Endothelial cell of umbilical vein (primary cell): ENCODE measurements around the gene ROPN1L. TPM values are rescaled to one million over a fixed set of nuclear protein-coding genes. Genes with fewer than 3 reads are reported as not detected.

Experiments used
- BruUV-seq: library from RNA; stranded (reverse); fragments of 400-500 nt; replicated peaks from 2 replicates; lab custom pipeline; 2021; lab: Mats Ljungman, UMichigan
- CTCF ChIA-PET: fragments of 300-600, 350-600 bp; sonication (Branson Sonifier 250); formaldehyde crosslinking; loops from one replicate; lab custom pipeline; 2021; ENCODE audit warnings: antibody characterized with exemption, inconsistent platforms; lab: Charles Lee
- POLR2A ChIA-PET: fragments of 300-600, 350-600 bp; sonication (Branson Sonifier 250); formaldehyde crosslinking; loops from one replicate; lab custom pipeline; 2021; ENCODE audit warnings: antibody characterized with exemption, inconsistent platforms; lab: Charles Lee
- DNase-seq: peaks from one replicate; pipeline ENCODE4 v3.0.0-alpha.2; 2011; ENCODE audit warnings: low read depth, low spot score
- FAIRE-seq: peaks from 2 replicates; lab custom pipeline; 2011; peaks lifted over from hg19 to GRCh38; lab: Jason Lieb, UNC
- H2AFZ ChIP-seq: 2 replicates; pipeline ENCODE4 v1.6.0; 2012; ENCODE audit warnings: low read depth, low read length, control low read depth, inconsistent platforms
- H3K27ac ChIP-seq: 2 replicates; pipeline ENCODE4 v1.5.1; 2011; ENCODE audit warnings: low read depth, mild to moderate bottlenecking, control low read depth, low read length, moderate library complexity; ENCODE audit not compliant: insufficient read depth
- H3K27me3 ChIP-seq, 2 experiments: 2 replicates each; pipeline versions ENCODE4 v1.6.0 to v1.6.1; 2011; ENCODE audit warnings: low read length in 2 of 2, mixed read lengths in 1 of 2; ENCODE audit not compliant: control insufficient read depth in 2 of 2, insufficient read depth in 2 of 2
- H3K36me3 ChIP-seq, 2 experiments: 2 replicates in 1 of 2; 3 replicates in 1 of 2; pipeline ENCODE4 v1.5.1; 2011; ENCODE audit warnings: low read length in 2 of 2, mild to moderate bottlenecking in 1 of 2, moderate library complexity in 1 of 2; ENCODE audit not compliant: control insufficient read depth in 2 of 2, insufficient read depth in 2 of 2; ENCODE audit errors: extremely low read depth in 1 of 2
- H3K4me1 ChIP-seq: 3 replicates; pipeline ENCODE4 v1.5.1; 2011; ENCODE audit warnings: mild to moderate bottlenecking, low read length; ENCODE audit not compliant: control insufficient read depth, insufficient read depth; ENCODE audit errors: extremely low read depth
- H3K4me2 ChIP-seq: 2 replicates; pipeline ENCODE4 v1.6.1; 2011; ENCODE audit warnings: low read length, control low read depth, mixed read lengths; ENCODE audit not compliant: insufficient read depth
- H3K4me3 ChIP-seq, 3 experiments: fragments of 200-600 bp in 1 of 3; sonication (generic), shearing (Covaris generic) in 1 of 3; replicated peaks in 1 of 3; 2 replicates each; pipeline ENCODE4 v1.5.1; 2011 to 2016; ENCODE audit warnings: control low read depth in 3 of 3, low read length in 3 of 3, mild to moderate bottlenecking in 2 of 3, inconsistent platforms in 1 of 3, low read depth in 1 of 3, moderate library complexity in 1 of 3; ENCODE audit not compliant: insufficient read depth in 1 of 3
- H3K79me2 ChIP-seq: 2 replicates; pipeline ENCODE4 v1.6.0; 2012; ENCODE audit warnings: low read length, inconsistent platforms; ENCODE audit not compliant: control insufficient read depth, insufficient read depth
- H3K9ac ChIP-seq: replicated peaks from 2 replicates; pipeline ENCODE3; 2011; ENCODE audit warnings: low read length, control low read depth; ENCODE audit not compliant: insufficient read depth; ENCODE audit errors: extremely low read depth
- H3K9me1 ChIP-seq: replicated peaks from 3 replicates; pipeline ENCODE4 v1.6.0; 2011; ENCODE audit warnings: mild to moderate bottlenecking, low read length; ENCODE audit not compliant: control insufficient read depth, insufficient read depth; ENCODE audit errors: extremely low read depth
- H3K9me3 ChIP-seq: replicated peaks from 2 replicates; pipeline ENCODE4 v1.5.1; 2012; ENCODE audit warnings: low read length, inconsistent platforms; ENCODE audit not compliant: control insufficient read depth, insufficient read depth
- H4K20me1 ChIP-seq: replicated peaks from 2 replicates; pipeline ENCODE3; 2011; ENCODE audit warnings: mild to moderate bottlenecking, low read length; ENCODE audit not compliant: control insufficient read depth, insufficient read depth; ENCODE audit errors: extremely low read depth
- EZH2 ChIP-seq: IDR thresholded peaks from 2 replicates; pipeline ENCODE4 v1.6.1; 2012; ENCODE audit warnings: borderline replicate concordance, low read depth, mild to moderate bottlenecking, moderate library complexity, low read length, inconsistent platforms; ENCODE audit not compliant: severe bottlenecking
- FOS ChIP-seq: IDR thresholded peaks from 2 replicates; pipeline ENCODE4 v1.6.1; 2011; ENCODE audit warnings: mild to moderate bottlenecking, low read length, moderate library complexity, borderline replicate concordance; ENCODE audit not compliant: insufficient read depth
- GATA2 ChIP-seq: IDR thresholded peaks from 2 replicates; pipeline ENCODE4 v1.7.0; 2011; ENCODE audit warnings: low read depth, mild to moderate bottlenecking, moderate library complexity, mixed read lengths, low read length; ENCODE audit not compliant: insufficient read length, insufficient read depth
- JUN ChIP-seq: IDR thresholded peaks from 2 replicates; pipeline ENCODE4 v1.6.1; 2011; ENCODE audit warnings: borderline replicate concordance, low read depth; ENCODE audit not compliant: insufficient read length, insufficient read depth
- MYC ChIP-seq: IDR thresholded peaks from one replicate; pipeline ENCODE4 v1.6.1; 2011; ENCODE audit warnings: mild to moderate bottlenecking, low read depth, low read length
- POLR2A ChIP-seq: IDR thresholded peaks from 2 replicates; pipeline ENCODE4 v1.6.1; 2012; ENCODE audit warnings: low read depth, mild to moderate bottlenecking, control low read depth, low read length
- POLR2AphosphoS5 ChIP-seq: IDR thresholded peaks from 2 replicates; pipeline ENCODE4 v1.6.1; 2012; ENCODE audit warnings: low read depth, mild to moderate bottlenecking, control low read depth, low read length, moderate library complexity; ENCODE audit not compliant: insufficient read depth
- dilution Hi-C: fragments of 300-500 bp; cut with MboI; formaldehyde crosslinking; loops from one replicate; pipeline ENCODE4 v1.15.0; 2019; ENCODE audit warnings: low sequenced_read_pairs; ENCODE audit not compliant: extremely low pct_ligation_motif_present
- intact Hi-C: fragments of 100-400 bp; cut with micrococcal nuclease; formaldehyde crosslinking; loops from one replicate; pipeline ENCODE4 v1.10.0; 2022
- polyA plus RNA-seq, 4 experiments: library from polyadenylated mRNA; depleted of rRNA in 3 of 4; stranded (reverse) in 3 of 4; unstranded in 1 of 4; fragments of >200 nt; gene quantifications; 2 replicates each; pipeline versions ENCODE4 v1.2.1 to v1.2.3, GENCODE V29; 2011 to 2012; ENCODE audit warnings: missing spikeins in 1 of 4
- total RNA-seq: library from RNA; stranded (reverse); gene quantifications from 2 replicates; pipeline ENCODE4 v1.2.3, GENCODE V29; 2021
- TF ChIP-seq, protein P1 (sequence below), 2 donors: IDR thresholded peaks; 1 replicate in 1 of 2; 2 replicates in 1 of 2; pipeline ENCODE4 v1.5.1; 2011; ENCODE audit warnings: low read length in 2 of 2, mild to moderate bottlenecking in 2 of 2, moderate library complexity in 2 of 2, control low read depth in 1 of 2, inconsistent platforms in 1 of 2, low read depth in 1 of 2; ENCODE audit not compliant: insufficient read depth in 1 of 2; ENCODE audit errors: extremely low read depth in 1 of 2
- TF ChIP-seq, protein P2 (sequence below): IDR thresholded peaks from 2 replicates; pipeline ENCODE4 v1.6.1; 2011; ENCODE audit not compliant: insufficient read depth, insufficient read length

The ROPN1L gene
- total and polyA plus RNA-seq, 2 donors (not counting 3 experiments of a cell fraction or from before 2014, with no cell fraction given), result 0.30 to 0.60 TPM

DNA sequence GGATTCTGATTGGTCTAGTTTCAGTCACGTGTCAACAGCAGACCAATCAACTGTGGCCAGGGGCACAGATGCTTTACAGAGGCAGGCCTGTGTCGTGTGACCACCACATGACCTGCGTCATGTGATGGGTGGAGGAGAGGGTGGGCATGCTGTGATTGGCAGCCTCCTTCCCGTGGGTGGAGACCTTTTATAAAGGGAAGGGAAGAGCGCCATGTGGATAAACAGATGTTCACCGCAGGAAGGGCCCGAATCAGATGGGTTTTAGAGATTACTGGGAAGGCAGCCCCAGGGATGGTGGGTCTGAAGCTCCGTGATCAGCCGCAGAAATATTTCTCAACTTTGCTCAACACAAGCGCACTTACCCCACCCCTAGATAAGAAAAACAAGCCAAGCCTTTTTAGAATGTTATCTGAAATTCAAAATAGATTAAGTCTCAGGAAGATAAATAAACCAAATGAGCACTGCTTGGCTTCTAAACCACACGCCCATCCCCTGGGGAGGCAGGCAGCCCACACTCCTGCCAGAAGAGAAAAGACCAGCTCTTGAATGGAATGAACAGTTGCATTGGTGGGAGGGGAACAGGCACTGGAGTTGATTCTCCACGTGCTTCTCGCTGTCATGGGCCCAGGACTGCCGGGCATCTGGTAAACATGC is 43.6 kb downstream of the ROPN1L start:
- POLR2A ChIA-PET, result no interaction called here

DNA sequence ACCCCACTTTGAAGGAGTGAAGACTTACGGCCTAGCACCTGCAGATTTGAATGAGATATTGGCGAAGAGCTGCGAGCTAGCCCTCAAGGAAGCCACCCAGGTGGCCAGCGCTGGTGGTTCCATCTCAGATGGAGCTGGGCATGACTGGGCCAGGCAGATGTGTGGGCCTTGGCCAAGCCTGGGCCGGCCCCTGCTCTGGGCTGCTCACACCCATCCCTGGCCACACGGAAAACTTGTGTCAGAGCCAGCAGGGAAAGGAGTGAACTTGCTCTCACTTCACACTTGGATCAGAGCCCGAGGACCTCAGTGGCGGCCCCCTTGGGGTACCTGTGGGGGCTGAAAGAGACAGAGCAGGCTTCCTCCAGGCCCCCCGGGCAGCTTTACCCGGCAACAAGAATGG is 44.2 kb downstream of the ROPN1L start:
- no peak for DNase-seq
- H3K9me1 ChIP-seq, result no peaks in the 10 kb centered on the region
- H3K79me2 ChIP-seq, result no peaks in the 10 kb centered on the region
- no TSS peak for BruUV-seq
- H3K27ac ChIP-seq, result no peak overlapping the region
- no peak overlapping the region for H3K9ac ChIP-seq
- dilution Hi-C loops, result no loop called here
- no peaks in the 10 kb centered on the region for H3K36me3 ChIP-seq
- H4K20me1 ChIP-seq, result no peaks in the 10 kb centered on the region
- H3K27me3 ChIP-seq, result no peaks in the 10 kb centered on the region
- no peak for FAIRE-seq
- H2AFZ ChIP-seq, result no peak overlapping the region
- no peaks in the 10 kb centered on the region for H3K9me3 ChIP-seq
- H3K4me1 ChIP-seq, result peaks cover 10% of the 10 kb centered on the region
- ChIA-PET CTCF (interaction anchor here (0.7 to 1.5 kb wide), 2 partner anchors 33 to 119 kb away, joined by 3 to 4 read pairs; no protein-coding TSS in a partner anchor), POLR2A (interaction anchor here (0.6 kb wide), 1 partner anchor 133 kb away, joined by 4 read pairs; the partner anchor contains the start of gene MARCHF6)
- intact Hi-C loops, result loop anchor here (1.0 kb wide), 1 partner anchor 28 kb away; no protein-coding TSS in a partner anchor
- H3K4me3 ChIP-seq, result no peak overlapping the region
- no peak overlapping the region for H3K4me2 ChIP-seq
- no peak for TF ChIP-seq JUN
- TF ChIP-seq, protein P1, sequence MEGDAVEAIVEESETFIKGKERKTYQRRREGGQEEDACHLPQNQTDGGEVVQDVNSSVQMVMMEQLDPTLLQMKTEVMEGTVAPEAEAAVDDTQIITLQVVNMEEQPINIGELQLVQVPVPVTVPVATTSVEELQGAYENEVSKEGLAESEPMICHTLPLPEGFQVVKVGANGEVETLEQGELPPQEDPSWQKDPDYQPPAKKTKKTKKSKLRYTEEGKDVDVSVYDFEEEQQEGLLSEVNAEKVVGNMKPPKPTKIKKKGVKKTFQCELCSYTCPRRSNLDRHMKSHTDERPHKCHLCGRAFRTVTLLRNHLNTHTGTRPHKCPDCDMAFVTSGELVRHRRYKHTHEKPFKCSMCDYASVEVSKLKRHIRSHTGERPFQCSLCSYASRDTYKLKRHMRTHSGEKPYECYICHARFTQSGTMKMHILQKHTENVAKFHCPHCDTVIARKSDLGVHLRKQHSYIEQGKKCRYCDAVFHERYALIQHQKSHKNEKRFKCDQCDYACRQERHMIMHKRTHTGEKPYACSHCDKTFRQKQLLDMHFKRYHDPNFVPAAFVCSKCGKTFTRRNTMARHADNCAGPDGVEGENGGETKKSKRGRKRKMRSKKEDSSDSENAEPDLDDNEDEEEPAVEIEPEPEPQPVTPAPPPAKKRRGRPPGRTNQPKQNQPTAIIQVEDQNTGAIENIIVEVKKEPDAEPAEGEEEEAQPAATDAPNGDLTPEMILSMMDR (IDR thresholded peaks at IDR 0.05; ENCODE audit: extremely low read depth in 1 of 2, insufficient read depth in 1 of 2, low read depth in 1 of 2, low read length in 2 of 2), result no peak
- no peak for TF ChIP-seq EZH2
- no peak for TF ChIP-seq POLR2A
- TF ChIP-seq, protein P2, sequence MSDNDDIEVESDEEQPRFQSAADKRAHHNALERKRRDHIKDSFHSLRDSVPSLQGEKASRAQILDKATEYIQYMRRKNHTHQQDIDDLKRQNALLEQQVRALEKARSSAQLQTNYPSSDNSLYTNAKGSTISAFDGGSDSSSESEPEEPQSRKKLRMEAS, result no peak
- TF ChIP-seq POLR2AphosphoS5, result no peak
- no peak for TF ChIP-seq MYC
- TF ChIP-seq GATA2, result no peak
- TF ChIP-seq FOS, result no peak

More for the DNA sequence above, 43.6 kb downstream of the ROPN1L start:
- no peak overlapping the region for H3K27ac ChIP-seq
- no peak for TF ChIP-seq FOS
- TF ChIP-seq, protein P2, result peak; percentile 95
- peak; percentile 38 for TF ChIP-seq POLR2AphosphoS5
- peak; percentile 64 for TF ChIP-seq GATA2
- no peak for TF ChIP-seq EZH2
- H3K9me1 ChIP-seq, result no peaks in the 10 kb centered on the region
- FAIRE-seq, result peak; percentile 85
- H3K36me3 ChIP-seq, result no peaks in the 10 kb centered on the region
- no TSS peak for BruUV-seq
- no peaks in the 10 kb centered on the region for H3K27me3 ChIP-seq
- H2AFZ ChIP-seq, result peak overlapping the region; percentile 42
- H3K79me2 ChIP-seq, result no peaks in the 10 kb centered on the region
- CTCF ChIA-PET, result interaction anchor here (0.6 to 1.5 kb wide), 3 partner anchors 31 to 120 kb away, joined by 3 to 4 read pairs (median 3); no protein-coding TSS in a partner anchor
- no peak overlapping the region for H3K4me3 ChIP-seq
- dilution Hi-C loops, result no loop called here
- H4K20me1 ChIP-seq, result no peaks in the 10 kb centered on the region
- H3K9me3 ChIP-seq, result no peaks in the 10 kb centered on the region
- peaks cover 7% of the 10 kb centered on the region for H3K4me1 ChIP-seq
- H3K4me2 ChIP-seq, result peak overlapping the region; percentile 1
- no peak overlapping the region for H3K9ac ChIP-seq
- peak; percentile 98 for DNase-seq
- intact Hi-C loops, result loop anchor here (1.0 kb wide), 1 partner anchor 29 kb away; no protein-coding TSS in a partner anchor
